HUES48 (cell line): ENCODE data around the gene RLN2.
"Not testable (repeated sequence)": the region's sequence is repeated elsewhere in the genome, so short reads cannot be mapped to it uniquely, and the experiment has no call there.

Source experiments
- H3K27ac ChIP-seq: one replicate; pipeline ENCODE4 v1.7.0; 2013; ENCODE audit warnings: low read depth, low read length, inconsistent platforms
- H3K27me3 ChIP-seq: 2 replicates; pipeline ENCODE4 v1.6.1; 2013; ENCODE audit warnings: mild to moderate bottlenecking, low read length; ENCODE audit not compliant: control insufficient read depth, insufficient read depth
- H3K36me3 ChIP-seq: 2 replicates; pipeline ENCODE4 v1.6.1; 2013; ENCODE audit warnings: low read length; ENCODE audit not compliant: control insufficient read depth, insufficient read depth
- H3K4me1 ChIP-seq: 2 replicates; pipeline ENCODE4 v1.6.1; 2013; ENCODE audit warnings: mild to moderate bottlenecking, low read length; ENCODE audit not compliant: control insufficient read depth, insufficient read depth
- H3K4me3 ChIP-seq: 2 replicates; pipeline ENCODE4 v1.5.1; 2013; ENCODE audit warnings: mild to moderate bottlenecking, low read depth, low read length
- H3K9ac ChIP-seq: 2 replicates; pipeline ENCODE4 v1.6.1; 2013; ENCODE audit warnings: mild to moderate bottlenecking, low read depth, low read length, moderate library complexity
- H3K9me3 ChIP-seq: 2 replicates; pipeline ENCODE4 v1.6.1; 2013; ENCODE audit warnings: low read length; ENCODE audit not compliant: control insufficient read depth, insufficient read depth

The RLN2 gene

GRCh38 chr9:5303840-5304795 lies at the start of gene RLN2:
Gene RLN2 (minus strand): TSS chr9:5304716. CDS start chr9:5304580, 136 bp downstream.
- H3K27ac ChIP-seq, H3K4me3 ChIP-seq, H3K9ac ChIP-seq, H3K27me3 ChIP-seq, H3K36me3 ChIP-seq, H3K9me3 ChIP-seq, H3K4me1 ChIP-seq: not testable (repeated sequence)

DNA sequence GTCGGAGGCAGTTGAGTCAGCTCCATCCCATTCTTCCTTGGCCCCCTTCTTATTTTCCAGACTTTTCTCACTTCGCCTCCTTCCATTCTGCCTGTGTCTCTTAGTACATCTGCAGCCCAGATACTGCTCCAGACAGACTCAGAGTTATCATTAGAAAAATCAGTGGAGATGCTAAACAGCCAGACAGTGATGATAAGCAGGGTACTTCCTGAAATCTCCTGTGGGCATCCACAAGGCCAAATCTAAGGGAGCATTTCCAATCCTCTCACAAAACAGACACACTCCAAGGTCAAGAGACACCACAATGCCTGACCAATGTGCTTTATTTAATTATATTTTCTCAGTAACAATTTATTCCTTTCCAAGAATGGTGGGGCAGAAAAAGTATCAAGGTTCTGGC lies 49.7 kb upstream of the RLN2 start:
- Histone ChIP-seq H3K27ac (no peak overlapping the region), H3K9ac (no peak overlapping the region), H3K27me3 (no peaks in the 10 kb centered on the region), H3K4me1 (no peaks in the 10 kb centered on the region), H3K36me3 (no peaks in the 10 kb centered on the region), H3K9me3 (no peaks in the 10 kb centered on the region), H3K4me3 (no peak overlapping the region)

GRCh38 chr9:5352637-5353248 lies 48.2 kb upstream of the RLN2 start:
- Histone ChIP-seq H3K27ac (no peak overlapping the region), H3K9ac (no peak overlapping the region), H3K36me3 (no peaks in the 10 kb centered on the region), H3K4me3 (no peak overlapping the region), H3K27me3 (no peaks in the 10 kb centered on the region), H3K9me3 (no peaks in the 10 kb centered on the region), H3K4me1 (no peaks in the 10 kb centered on the region)

- not testable (repeated sequence) for H3K36me3 ChIP-seq, H3K9me3 ChIP-seq, H3K9ac ChIP-seq, H3K27ac ChIP-seq, H3K27me3 ChIP-seq, H3K4me1 ChIP-seq
- H3K4me3 ChIP-seq = peak within 1 kb of the TSS; percentile 50
Measured at GRCh38 chr9:5338992-5339981, 34.8 kb upstream of the RLN2 start, which contains the start of gene RLN1. Gene RLN1 (minus strand): TSS chr9:5339876. CDS start chr9:5339746, 130 bp downstream.

DNA sequence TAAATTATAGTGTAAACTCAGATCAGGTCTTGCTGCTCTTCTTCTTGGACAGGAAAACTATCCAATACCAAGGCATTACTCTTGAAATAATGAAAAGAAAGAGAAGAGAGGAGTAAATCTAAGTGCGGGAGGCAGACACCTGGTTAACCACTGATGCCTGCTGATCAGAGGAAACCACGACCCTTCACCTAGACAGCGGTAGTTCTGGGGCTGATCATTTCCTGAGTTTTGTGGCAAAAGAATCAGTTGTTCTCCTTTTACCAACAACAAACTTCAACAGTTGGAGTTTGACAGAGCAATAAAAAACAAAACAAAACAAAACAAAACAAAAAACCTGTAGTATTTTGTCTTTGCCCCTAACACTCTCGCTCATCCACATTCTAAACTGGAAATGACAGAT lies 32.2 kb upstream of the RLN2 start:
- H3K4me1 ChIP-seq = peaks cover 4% of the 10 kb centered on the region; the same call in 1 of the 2 replicates
- no peak overlapping the region for H3K4me3 ChIP-seq
- no peaks in the 10 kb centered on the region for H3K27me3 ChIP-seq
- H3K9ac ChIP-seq = no peak overlapping the region
- no peak overlapping the region for H3K27ac ChIP-seq
- H3K9me3 ChIP-seq = no peaks in the 10 kb centered on the region
- H3K36me3 ChIP-seq = no peaks in the 10 kb centered on the region

GRCh38 chr9:5331276-5331675 lies 26.8 kb upstream of the RLN2 start:
- H3K36me3 ChIP-seq, H3K4me1 ChIP-seq, H3K4me3 ChIP-seq, H3K9me3 ChIP-seq, H3K27me3 ChIP-seq, H3K27ac ChIP-seq, H3K9ac ChIP-seq: not testable (repeated sequence)

DNA sequence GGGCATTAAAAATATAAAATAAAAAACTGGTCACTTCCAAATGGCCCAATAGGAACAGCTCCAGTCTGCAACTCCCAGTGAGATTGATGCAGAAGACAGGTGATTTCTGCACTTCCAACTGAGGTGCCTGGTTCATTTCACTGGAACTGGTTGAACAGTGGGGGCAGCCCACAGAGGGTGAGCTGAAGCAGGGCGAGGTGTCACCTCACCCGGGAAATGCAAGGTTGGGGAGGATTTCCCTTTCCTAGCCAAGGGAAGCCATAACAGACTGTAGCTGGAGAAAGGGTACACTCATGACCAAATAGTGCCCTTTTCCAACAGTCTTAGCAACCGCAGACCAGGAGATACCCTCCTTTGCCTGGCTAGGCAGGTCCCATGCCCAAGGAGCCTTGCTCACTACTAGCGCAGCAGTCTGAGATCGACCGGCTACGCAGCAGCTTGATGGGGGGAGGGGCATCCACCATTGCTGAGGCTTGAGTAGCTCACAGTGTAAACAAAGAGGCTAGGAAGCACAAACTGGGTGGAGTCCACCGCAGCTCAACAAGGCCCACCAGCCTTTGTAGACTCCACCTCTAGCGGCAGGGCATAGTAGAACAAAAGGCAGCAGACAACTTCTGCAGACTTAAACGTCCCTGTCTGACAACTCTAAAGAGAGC lies 22.5 kb upstream of the RLN2 start:
- peak overlapping the region; percentile 4; the same call in 1 of the 2 replicates for H3K9ac ChIP-seq
- no peaks in the 10 kb centered on the region for H3K36me3 ChIP-seq
- H3K27me3 ChIP-seq = no peaks in the 10 kb centered on the region
- no peaks in the 10 kb centered on the region for H3K9me3 ChIP-seq
- peak overlapping the region; percentile 37 for H3K4me3 ChIP-seq
- H3K27ac ChIP-seq = no peak overlapping the region
- H3K4me1 ChIP-seq = peaks cover 5% of the 10 kb centered on the region

- Histone ChIP-seq H3K36me3 (no peaks in the 10 kb centered on the region), H3K9ac (no peak overlapping the region), H3K27ac (no peak overlapping the region), H3K4me1 (peaks cover 5% of the 10 kb centered on the region), H3K27me3 (no peaks in the 10 kb centered on the region), H3K9me3 (no peaks in the 10 kb centered on the region), H3K4me3 (no peak overlapping the region)
Measured at GRCh38 chr9:5326187-5326586, 21.7 kb upstream of the RLN2 start.

- not testable (repeated sequence) for H3K27me3 ChIP-seq, H3K36me3 ChIP-seq, H3K9me3 ChIP-seq, H3K4me1 ChIP-seq, H3K4me3 ChIP-seq, H3K9ac ChIP-seq, H3K27ac ChIP-seq
Measured at GRCh38 chr9:5321601-5322000, 17.1 kb upstream of the RLN2 start.

GRCh38 chr9:5321058-5321457 lies 16.5 kb upstream of the RLN2 start:
- H3K36me3 ChIP-seq = no peaks in the 10 kb centered on the region
- no peak overlapping the region for H3K9ac ChIP-seq
- H3K4me3 ChIP-seq = no peak overlapping the region
- H3K27me3 ChIP-seq = no peaks in the 10 kb centered on the region
- H3K27ac ChIP-seq = no peak overlapping the region
- H3K4me1 ChIP-seq = no peaks in the 10 kb centered on the region
- no peaks in the 10 kb centered on the region for H3K9me3 ChIP-seq
